GM23248 (cell line): ENCODE results near the gene TMEM108. TPM values are rescaled to one million over a fixed set of nuclear protein-coding genes. Genes with fewer than 3 reads are reported as not detected.

ENCODE experiments used
- DNase-seq: peaks from one replicate; pipeline ENCODE4 v3.0.0-alpha.2; 2015
- H2AFZ ChIP-seq: fragments of 200-600 bp; sonication (generic); 2 replicates; pipeline ENCODE4 v1.6.1; 2016; ENCODE audit warnings: antibody characterized with exemption
- H3F3A ChIP-seq: fragments of 200-600 bp; sonication (generic); 2 replicates; pipeline ENCODE4 v1.6.1; 2016; ENCODE audit warnings: mild to moderate bottlenecking, antibody characterized with exemption, mixed run types; ENCODE audit not compliant: insufficient read depth
- H3K27ac ChIP-seq: fragments of 200-600 bp; sonication (generic); 2 replicates; pipeline ENCODE4 v1.5.1; 2016; ENCODE audit warnings: mild to moderate bottlenecking
- H3K27me3 ChIP-seq: fragments of 200-600 bp; sonication (generic); replicated peaks from 2 replicates; pipeline ENCODE4 v1.6.1; 2016; ENCODE audit warnings: mild to moderate bottlenecking; ENCODE audit not compliant: insufficient read depth
- H3K36me3 ChIP-seq: fragments of 200-600 bp; sonication (generic); 2 replicates; pipeline ENCODE4 v1.6.1; 2016; ENCODE audit warnings: low read depth, mild to moderate bottlenecking
- H3K4me1 ChIP-seq: fragments of 200-600 bp; sonication (generic); 2 replicates; pipeline ENCODE4 v1.6.1; 2016; ENCODE audit warnings: mild to moderate bottlenecking; ENCODE audit not compliant: insufficient read depth
- H3K4me2 ChIP-seq: fragments of 200-600 bp; sonication (generic); one replicate; pipeline ENCODE4 v1.6.1; 2016; ENCODE audit warnings: mild to moderate bottlenecking; ENCODE audit not compliant: unreplicated experiment
- H3K4me3 ChIP-seq: fragments of 200-600 bp; sonication (generic); 2 replicates; pipeline ENCODE4 v1.5.1; 2016; ENCODE audit warnings: mild to moderate bottlenecking
- H3K79me2 ChIP-seq: fragments of 200-600 bp; sonication (generic); 2 replicates; pipeline ENCODE4 v1.6.1; 2016; ENCODE audit warnings: mild to moderate bottlenecking; ENCODE audit not compliant: insufficient read depth
- H3K9ac ChIP-seq: fragments of 200-600 bp; sonication (generic); 2 replicates; pipeline ENCODE4 v1.6.1; 2016; ENCODE audit warnings: mild to moderate bottlenecking
- H3K9me2 ChIP-seq: fragments of 200-600 bp; sonication (generic); 2 replicates; pipeline ENCODE4 v1.6.1; 2016; ENCODE audit warnings: mixed run types, mild to moderate bottlenecking, moderate library complexity; ENCODE audit not compliant: insufficient read depth
- H3K9me3 ChIP-seq: fragments of 200-600 bp; sonication (generic); one replicate; pipeline ENCODE4 v1.6.1; 2017; ENCODE audit warnings: low read depth
- H4K20me1 ChIP-seq: fragments of 200-600 bp; sonication (generic); 2 replicates; pipeline ENCODE4 v1.6.0; 2016; ENCODE audit not compliant: insufficient read depth
- EZH2 ChIP-seq: fragments of 200-600 bp; sonication (generic); IDR thresholded peaks from 2 replicates; pipeline ENCODE4 v1.6.1; 2018; ENCODE audit warnings: antibody characterized with exemption, mild to moderate bottlenecking; ENCODE audit not compliant: insufficient read depth, poor library complexity, severe bottlenecking
- EZH2phosphoT487 ChIP-seq: fragments of 200-600 bp; sonication (generic); IDR thresholded peaks from 2 replicates; pipeline ENCODE4 v1.6.1; 2018; ENCODE audit warnings: antibody characterized with exemption, moderate library complexity, mild to moderate bottlenecking, low read depth; ENCODE audit not compliant: insufficient read depth
- WGBS, 2 experiments: methylation state at CpG; one replicate each; pipeline ENCODE4 v1.1.6; 2015 to 2017; ENCODE audit warnings: low lambda C conversion rate in 2 of 2, low coverage in 1 of 2; ENCODE audit errors: missing lambda C conversion rate in 2 of 2; 5-methylcytosine and 5-hydroxymethylcytosine counted together
- in situ Hi-C: fragments of 300-500 bp; cut with MboI; formaldehyde crosslinking; loops from 2 replicates; pipeline ENCODE4 v1.15.0; 2020
- polyA plus RNA-seq: library from polyadenylated mRNA; unstranded; fragments of >200 nt; fragmentation: Nextera tagmentation; extraction: Ambion mirVana; gene quantifications from 2 replicates; pipeline ENCODE4 v1.2.1, GENCODE V29; 2016
- total RNA-seq: library from RNA; depleted of rRNA; stranded (reverse); fragments of >200 nt; shearing (Covaris generic); gene quantifications from 2 replicates; pipeline ENCODE4 v1.2.3, GENCODE V29; 2014

Gene TMEM108
- total and polyA plus RNA-seq, 2 experiments from 2014 or later, result not detected

- DNase-seq, result no peak
- WGBS, 2 experiments, result 38 to 43% methylated on average over 4 of the region's 4 CpGs
- no peaks in the 10 kb centered on the region for H4K20me1 ChIP-seq
- H3K4me1 ChIP-seq, result peaks cover 3% of the 10 kb centered on the region; the same call in 1 of the 2 replicates
- in situ Hi-C loops, result no loop called here
- no peak overlapping the region for H2AFZ ChIP-seq
- H3K27me3 ChIP-seq, result 0 out of 2 replicates have a peak, but pooled peaks cover 10% of the 10 kb centered on the region
- no peak for TF ChIP-seq EZH2
- no peak for TF ChIP-seq EZH2phosphoT487
- H3K4me3 ChIP-seq, result no peak overlapping the region
- H3F3A ChIP-seq, result no peaks in the 10 kb centered on the region
- no peaks in the 10 kb centered on the region for H3K36me3 ChIP-seq
- H3K9me2 ChIP-seq, result no peaks in the 10 kb centered on the region
- H3K79me2 ChIP-seq, result no peaks in the 10 kb centered on the region
- no peak overlapping the region for H3K27ac ChIP-seq
- no peak overlapping the region for H3K9ac ChIP-seq
- H3K4me2 ChIP-seq, result no peak overlapping the region
- H3K9me3 ChIP-seq, result no peaks in the 10 kb centered on the region
These were observed 261.9 kb downstream of the TMEM108 start for GRCh38 chr3:133300102-133300501.

- Histone ChIP-seq H3K9ac (no peak overlapping the region), H3K27me3 (0 out of 2 replicates have a peak, but pooled peaks cover 8% of the 10 kb centered on the region), H3K9me3 (no peaks in the 10 kb centered on the region), H3K4me3 (no peak overlapping the region), H3F3A (no peaks in the 10 kb centered on the region), H3K36me3 (no peaks in the 10 kb centered on the region), H3K4me2 (peak overlapping the region; percentile 19), H2AFZ (no peak overlapping the region), H3K27ac (no peak overlapping the region), H4K20me1 (no peaks in the 10 kb centered on the region), H3K4me1 (peaks cover 3% of the 10 kb centered on the region; the same call in 1 of the 2 replicates), H3K79me2 (no peaks in the 10 kb centered on the region), H3K9me2 (no peaks in the 10 kb centered on the region)
- TF ChIP-seq EZH2phosphoT487, result no peak
- TF ChIP-seq EZH2, result no peak
- peak; percentile 71 for DNase-seq
- in situ Hi-C loops, result no loop called here
- WGBS, 2 experiments, result 26 to 33% methylated on average over 3 of the region's 3 CpGs
These were observed 263.0 kb downstream of the TMEM108 start for GRCh38 chr3:133301194-133301593.

- Histone ChIP-seq H3K27ac (no peak overlapping the region), H3K4me2 (no peak overlapping the region), H3K4me1 (peaks cover 3% of the 10 kb centered on the region; the same call in 1 of the 2 replicates), H3K9me3 (no peaks in the 10 kb centered on the region), H3F3A (no peaks in the 10 kb centered on the region), H4K20me1 (no peaks in the 10 kb centered on the region), H3K9me2 (no peaks in the 10 kb centered on the region), H3K79me2 (no peaks in the 10 kb centered on the region), H3K27me3 (0 out of 2 replicates have a peak, but pooled peaks cover 5% of the 10 kb centered on the region), H2AFZ (no peak overlapping the region), H3K4me3 (no peak overlapping the region), H3K9ac (no peak overlapping the region), H3K36me3 (no peaks in the 10 kb centered on the region)
- TF ChIP-seq EZH2phosphoT487 (no peak), EZH2 (no peak)
- DNase-seq, result no peak
- in situ Hi-C loops, result no loop called here
These were observed 263.5 kb downstream of the TMEM108 start for GRCh38 chr3:133301731-133302130.

GRCh38 chr3:133303430-133303829, 265.2 kb downstream of the TMEM108 start:
- Histone ChIP-seq H4K20me1 (no peaks in the 10 kb centered on the region), H3K4me3 (no peak overlapping the region), H3K79me2 (no peaks in the 10 kb centered on the region), H3F3A (no peaks in the 10 kb centered on the region), H3K27ac (no peak overlapping the region), H3K4me2 (no peak overlapping the region), H3K4me1 (peaks cover 3% of the 10 kb centered on the region; the same call in 1 of the 2 replicates), H3K27me3 (0 out of 2 replicates have a peak, but pooled peaks cover 5% of the 10 kb centered on the region), H3K9ac (no peak overlapping the region), H2AFZ (no peak overlapping the region), H3K9me3 (no peaks in the 10 kb centered on the region), H3K36me3 (no peaks in the 10 kb centered on the region), H3K9me2 (no peaks in the 10 kb centered on the region)
- no peak for DNase-seq
- in situ Hi-C loops, result no loop called here
- WGBS, 2 experiments, result 33 to 50% methylated on average over 1 of the region's 1 CpG
- TF ChIP-seq EZH2phosphoT487 (no peak), EZH2 (no peak)

- Histone ChIP-seq H3K4me3 (no peak overlapping the region), H3K9ac (no peak overlapping the region), H4K20me1 (no peaks in the 10 kb centered on the region), H3F3A (no peaks in the 10 kb centered on the region), H3K4me1 (no peaks in the 10 kb centered on the region), H3K9me3 (no peaks in the 10 kb centered on the region), H3K36me3 (no peaks in the 10 kb centered on the region), H3K79me2 (no peaks in the 10 kb centered on the region), H3K9me2 (no peaks in the 10 kb centered on the region), H3K4me2 (no peak overlapping the region), H3K27me3 (no peaks in the 10 kb centered on the region; the same call in 1 of the 2 replicates), H3K27ac (no peak overlapping the region), H2AFZ (no peak overlapping the region)
- 0% methylated on average over 1 of the region's 1 CpG for WGBS, 2 experiments
- in situ Hi-C loops, result no loop called here
- DNase-seq, result no peak
- TF ChIP-seq EZH2phosphoT487 (no peak), EZH2 (no peak)
These were observed 279.7 kb downstream of the TMEM108 start for GRCh38 chr3:133317866-133318265.
